Activated CD4-positive, CD25-positive, alpha-beta regulatory T cell treated with anti-CD3 and anti-CD28 coated beads, Interleukin-2, amount 50 U/mL, for 24 hours (primary cell): ENCODE data around the gene RFWD3.

Experiments
- ATAC-seq, 2 donors: fragments of 150-1000 bp; cut with Tn5 transposase; one replicate each; pipeline ENCODE4 v1.10.0; 2021; ENCODE audit warnings: mild to moderate bottlenecking in 1 of 2, moderate library complexity in 1 of 2

Gene RFWD3

GRCh38 chr16:74622005-74622404 is 44.7 kb downstream of the RFWD3 start:
- ATAC-seq: no peak

GRCh38 chr16:74617206-74617788 is 49.4 kb downstream of the RFWD3 start:
- ATAC-seq: no peak

- no peak for ATAC-seq
Observed at GRCh38 chr16:74611721-74612120, 55.0 kb downstream of the RFWD3 start.

DNA sequence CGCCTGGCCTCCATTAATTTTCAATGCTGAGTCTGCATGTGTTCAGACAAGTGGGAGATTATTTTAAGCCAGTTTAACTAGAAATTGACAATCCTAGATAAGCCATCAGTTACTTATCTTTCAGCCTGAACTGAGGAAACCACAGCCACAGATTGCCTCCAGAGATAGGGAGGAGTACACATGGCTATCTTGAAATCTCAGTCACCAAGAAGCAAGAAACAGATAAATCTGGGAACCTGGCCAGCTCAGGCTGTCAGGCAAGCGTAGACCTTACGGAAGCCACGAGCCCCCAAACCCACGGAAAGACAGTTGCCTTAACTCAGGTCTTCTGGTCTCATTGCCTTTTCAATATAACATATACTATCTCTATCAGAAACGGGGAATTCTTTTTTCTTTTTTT is 57.7 kb downstream of the RFWD3 start:
- no peak for ATAC-seq

GRCh38 chr16:74608381-74608780 is 58.3 kb downstream of the RFWD3 start:
- ATAC-seq: no peak

DNA sequence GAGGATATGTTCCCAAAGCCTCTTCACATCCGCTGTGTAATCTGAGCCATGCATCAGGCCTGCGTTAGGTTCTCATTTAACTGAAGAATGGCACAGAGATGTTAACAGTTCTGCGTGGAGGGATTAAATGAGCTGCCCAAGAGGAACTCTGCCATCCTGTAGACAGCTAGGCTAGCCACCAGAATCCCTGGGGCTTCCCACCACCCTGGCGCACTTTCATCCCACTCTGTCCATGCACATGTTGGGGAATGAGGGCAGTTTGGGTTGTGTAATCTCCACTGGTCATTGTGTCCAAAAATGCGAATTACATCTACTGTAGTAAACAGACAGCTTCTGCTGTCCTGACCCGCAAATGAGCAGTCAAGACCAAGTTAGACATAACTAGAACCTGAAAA is 58.7 kb downstream of the RFWD3 start:
- no peak for ATAC-seq

DNA sequence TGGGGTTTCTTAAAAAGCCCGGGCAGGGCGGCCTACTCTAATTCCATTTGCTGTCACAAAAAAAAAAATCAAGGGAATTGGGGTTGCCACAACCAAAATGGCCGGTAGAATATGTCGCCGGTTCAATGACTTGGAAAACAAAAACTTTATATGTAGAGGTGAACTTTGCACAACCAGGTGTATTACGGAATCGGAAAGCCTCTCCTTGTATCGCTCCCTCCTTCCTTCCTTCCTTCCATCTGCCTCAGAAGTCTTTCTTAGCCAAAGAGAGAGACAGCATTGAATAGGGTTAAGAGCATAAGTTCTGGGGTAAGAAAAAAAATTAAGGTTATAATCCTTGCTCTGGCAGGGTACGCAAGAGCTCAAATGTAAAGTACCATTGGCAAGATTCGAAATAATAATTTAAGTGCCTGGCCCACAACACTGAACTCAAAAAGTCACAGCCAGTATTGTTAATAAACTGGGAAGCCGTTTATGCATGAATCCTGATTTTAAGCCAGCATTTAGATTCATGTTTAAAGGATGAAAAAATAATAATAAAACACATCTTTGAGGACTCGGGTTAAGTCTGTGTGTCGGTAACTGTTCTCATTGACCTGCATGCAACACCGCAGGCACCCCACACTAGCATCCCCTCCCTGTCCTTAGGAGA is 59.2 kb downstream of the RFWD3 start:
- ATAC-seq: peak; percentile 6 to 18

DNA sequence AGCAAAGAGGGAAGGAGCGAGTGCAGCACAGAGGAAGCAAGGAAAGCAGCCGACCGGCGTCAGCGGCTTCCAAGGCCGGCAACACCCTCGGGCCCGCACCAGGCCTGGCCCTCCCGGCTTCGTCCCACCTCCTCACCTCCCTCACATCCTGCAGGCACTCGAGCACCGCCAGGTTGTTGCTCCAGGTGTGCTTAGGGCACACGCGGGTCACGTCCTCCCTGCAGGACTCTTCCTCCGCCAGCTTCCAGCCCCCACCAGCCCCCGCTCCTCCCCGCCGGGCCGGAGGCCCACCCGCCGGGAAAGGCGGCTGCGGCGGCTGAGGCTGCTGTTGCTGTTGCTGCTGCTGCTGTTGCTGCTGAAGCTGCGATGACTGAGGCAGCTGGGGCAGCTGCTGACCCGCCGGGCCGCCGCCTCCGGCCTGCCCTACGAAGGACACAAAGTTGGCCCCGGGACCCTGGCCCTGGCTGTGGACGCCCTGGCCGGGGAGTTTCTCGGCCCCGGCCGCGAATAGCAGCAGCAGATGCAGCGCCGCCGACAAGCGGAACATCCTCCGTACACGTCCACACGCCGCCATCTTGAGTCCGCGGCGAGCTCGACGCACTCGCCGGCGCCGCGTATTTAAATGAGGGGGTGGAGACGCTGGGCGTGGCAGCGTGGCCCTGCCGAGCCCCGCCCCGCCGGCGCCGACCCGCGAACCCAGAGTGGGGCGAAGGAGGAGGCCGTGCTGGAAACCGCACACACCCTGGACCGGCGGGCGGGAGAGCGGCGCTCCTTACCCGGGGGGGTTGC is 60.0 kb downstream of the RFWD3 start, which contains the start of gene GLG1:
Gene GLG1 (minus strand): TSS at position 594 of the 789 bp plus-strand sequence. CDS start 20 bp downstream, at position 574.
- ATAC-seq: peak; percentile 95

GRCh38 chr16:74605746-74606520 is 60.7 kb downstream of the RFWD3 start:
- no peak for ATAC-seq

GRCh38 chr16:74605332-74605731 is 61.3 kb downstream of the RFWD3 start:
- no peak for ATAC-seq

- no peak for ATAC-seq
Observed at GRCh38 chr16:74603848-74604247, 62.8 kb downstream of the RFWD3 start.

GRCh38 chr16:74601126-74601871 is 65.4 kb downstream of the RFWD3 start:
- ATAC-seq: peak; percentile 90 to 92

DNA sequence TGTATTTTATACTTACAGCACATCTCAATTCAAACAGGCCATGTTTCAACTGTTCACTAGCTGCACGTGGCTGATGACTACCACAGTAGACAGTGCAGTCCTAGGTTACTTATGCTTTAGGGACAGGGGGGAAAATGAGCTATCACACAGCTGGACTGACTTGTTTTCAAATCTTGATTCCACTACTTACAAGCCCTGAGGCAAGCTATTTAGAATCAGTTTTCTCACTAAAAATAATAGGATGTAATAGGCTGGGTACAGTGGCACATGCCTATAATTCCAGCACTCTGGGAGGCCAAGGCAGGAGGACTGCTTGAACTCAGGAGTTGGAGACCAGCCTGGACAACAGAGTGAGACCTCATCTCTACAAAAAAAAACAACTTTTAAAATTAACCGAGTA is 70.1 kb downstream of the RFWD3 start:
- ATAC-seq: no peak

DNA sequence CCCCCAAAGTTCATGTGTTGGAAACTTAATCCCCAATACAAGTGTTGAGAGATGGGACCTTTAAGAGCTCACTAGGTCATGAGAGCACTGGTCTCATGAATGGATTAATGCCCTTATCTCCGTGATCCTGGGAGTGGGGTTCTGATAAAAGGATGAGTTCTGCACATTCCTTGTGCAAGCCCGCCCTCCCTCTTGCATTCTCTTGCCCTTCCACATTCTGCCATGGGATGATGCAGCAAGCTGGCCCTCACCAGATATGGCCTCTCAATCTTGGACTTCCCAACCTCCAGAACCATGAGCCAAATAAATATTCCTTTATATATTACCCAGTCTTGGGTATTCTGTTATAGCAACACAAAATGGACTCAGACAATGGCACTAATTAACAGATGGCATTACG is 73.8 kb downstream of the RFWD3 start:
- no peak for ATAC-seq

DNA sequence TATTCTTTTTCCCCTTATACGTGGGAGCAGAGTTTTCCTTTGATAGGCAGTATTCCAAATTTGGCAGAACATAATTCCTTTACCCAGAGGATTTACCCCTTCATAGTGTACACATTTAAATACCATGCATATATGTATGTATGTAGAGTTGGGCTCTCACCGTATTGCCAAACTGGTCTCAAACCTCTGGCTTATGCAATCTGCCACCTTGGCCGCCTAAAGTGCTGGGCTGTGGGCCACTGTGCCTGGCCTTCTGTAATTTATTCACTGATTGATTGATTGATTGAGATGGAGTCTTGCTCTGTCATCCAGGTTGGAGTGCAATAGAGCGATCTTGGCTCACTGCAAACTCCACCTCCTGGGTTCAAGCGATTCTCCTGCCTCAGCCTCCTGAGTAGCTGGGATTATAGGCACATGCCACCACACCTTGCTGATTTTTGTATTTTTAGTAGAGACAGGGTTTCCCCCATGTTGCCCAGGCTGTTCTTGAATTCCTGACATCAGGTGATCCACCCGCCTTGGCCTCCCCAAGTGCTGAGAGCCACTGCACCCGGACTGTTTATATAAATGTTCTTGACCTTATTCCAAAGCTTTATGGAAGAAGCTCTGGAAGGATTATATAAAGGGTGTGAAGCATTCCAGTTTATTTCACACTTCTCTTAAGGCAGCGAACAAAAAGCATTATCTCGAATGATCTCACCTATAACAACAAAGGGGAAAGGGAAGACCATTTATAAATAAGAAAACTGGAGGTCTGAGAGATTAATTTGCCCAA is 74.6 kb downstream of the RFWD3 start:
- no peak for ATAC-seq

DNA sequence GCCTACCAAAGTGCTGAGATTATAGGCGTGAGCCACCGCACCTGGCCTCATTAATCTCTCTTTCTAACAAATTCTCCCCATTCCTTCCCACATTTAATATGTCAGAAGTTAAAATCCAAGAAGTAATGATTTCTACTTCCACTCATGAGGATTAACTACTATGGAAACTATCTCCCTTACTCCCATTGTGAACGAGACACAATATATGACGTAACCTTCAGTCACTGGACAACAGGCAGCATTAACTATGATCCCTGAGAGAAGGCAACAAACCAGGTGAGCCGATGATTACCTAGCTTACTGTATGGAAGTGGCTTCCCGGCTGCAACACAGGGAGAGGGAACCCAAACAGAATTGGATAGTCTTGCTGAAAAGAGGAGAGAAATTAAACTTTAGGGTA is 79.7 kb downstream of the RFWD3 start:
- no peak for ATAC-seq

DNA sequence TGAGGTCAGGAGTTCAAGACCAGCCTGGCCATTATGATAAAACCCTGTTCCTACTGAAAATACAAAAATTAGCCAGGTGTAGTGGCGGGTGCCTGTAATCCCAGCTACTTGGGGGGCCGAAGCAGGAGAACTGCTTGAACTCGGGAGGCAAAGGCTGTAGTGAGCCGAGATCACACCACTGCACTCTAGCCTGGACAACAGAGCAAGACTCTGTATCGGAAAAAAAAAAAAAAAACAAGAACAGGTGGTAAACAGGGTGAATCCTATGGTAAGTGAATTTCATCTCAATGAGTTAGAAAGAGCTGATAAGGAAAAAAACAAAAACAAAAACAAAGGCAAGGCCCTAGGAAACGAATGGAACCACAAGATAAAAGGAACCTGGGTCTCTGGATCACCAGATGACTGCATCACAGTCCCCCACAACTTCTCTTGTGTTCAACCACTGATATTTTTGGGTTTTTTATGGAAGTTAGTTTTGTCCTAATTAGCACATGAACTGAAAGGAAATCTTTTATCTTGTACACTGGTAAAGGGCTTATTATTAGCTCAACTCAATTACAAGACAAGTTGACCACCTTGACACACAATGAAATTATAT is 80.7 kb downstream of the RFWD3 start:
- no peak for ATAC-seq

DNA sequence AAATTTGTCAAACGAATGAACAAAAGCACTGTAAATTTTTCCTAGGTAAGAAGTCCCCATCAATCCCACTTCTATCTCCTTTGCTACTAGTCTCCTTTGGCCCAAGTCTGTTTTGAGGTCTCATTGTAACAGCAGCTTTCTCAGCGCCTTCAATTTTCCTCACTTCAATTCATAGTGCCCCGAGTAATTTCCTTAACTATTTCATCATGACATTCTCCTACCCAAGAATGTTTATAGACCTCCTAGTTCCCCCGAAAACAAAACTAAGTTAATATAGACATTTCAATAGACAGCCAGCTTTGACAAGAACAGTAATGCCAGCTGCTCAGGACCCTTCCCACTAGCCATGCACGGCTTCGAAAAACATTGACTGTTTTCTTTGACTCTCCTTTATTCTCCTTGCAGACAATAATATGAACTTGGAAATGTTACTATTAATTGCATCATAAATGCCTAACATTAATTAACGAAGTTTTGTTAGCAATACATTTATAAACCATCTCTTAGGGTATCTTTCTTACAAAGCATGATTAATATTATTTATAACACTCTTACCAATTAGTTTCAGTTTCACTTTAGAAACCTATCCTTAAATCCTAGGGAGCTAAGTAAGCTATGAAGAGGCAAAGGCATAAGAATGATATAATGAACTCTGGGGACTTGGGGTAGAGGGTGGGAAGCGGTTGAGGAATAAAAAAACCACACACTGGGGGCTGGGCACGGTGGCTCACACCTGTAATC is 82.6 kb downstream of the RFWD3 start:
- ATAC-seq: no peak

DNA sequence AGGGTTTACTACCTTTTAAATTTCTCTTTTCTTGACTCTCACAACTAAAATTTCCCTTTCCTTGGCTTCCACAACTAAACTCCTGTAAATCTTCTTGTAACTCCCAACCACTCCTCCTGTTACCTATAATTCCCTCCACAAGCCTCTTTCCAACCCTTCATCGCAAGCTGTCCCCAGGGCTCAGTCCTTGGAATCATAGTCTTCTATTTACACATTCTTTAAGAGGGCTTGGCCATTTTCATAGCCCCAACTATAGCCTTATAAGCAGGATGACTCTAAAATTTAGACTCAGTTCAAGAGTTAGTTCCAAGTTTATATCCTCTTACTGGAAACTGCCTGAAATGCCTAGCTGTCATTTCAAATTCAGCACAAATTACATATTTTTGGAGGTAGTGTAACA is 83.7 kb downstream of the RFWD3 start:
- no peak for ATAC-seq

DNA sequence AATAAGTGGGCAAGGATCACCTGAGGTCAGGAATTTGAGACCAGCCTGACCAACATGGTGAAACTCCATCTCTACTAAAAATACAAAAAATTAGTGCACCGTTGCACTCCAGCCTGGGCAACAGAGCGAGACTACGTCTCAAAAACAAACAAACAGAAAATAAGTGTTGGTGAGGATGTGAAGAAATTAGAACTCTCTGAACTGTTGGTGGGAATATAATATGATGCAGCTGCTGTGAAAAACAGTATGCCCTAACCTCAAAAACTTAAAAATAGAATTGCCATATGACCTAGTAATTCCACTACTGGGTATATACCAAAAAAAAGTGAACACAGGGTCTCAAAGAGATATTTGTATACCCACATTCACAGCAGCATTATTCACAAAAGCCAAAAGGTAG is 85.8 kb downstream of the RFWD3 start:
- ATAC-seq: no peak
